ENCODE data around the gene SYNPO2. TPM values are rescaled to one million over a fixed set of nuclear protein-coding genes. Genes with fewer than 3 reads are reported as not detected.

The SYNPO2 gene
- total RNA-seq, 4 donors from 2014 or later: 23.1 to 63.8 (median 42.4) TPM

DNA sequence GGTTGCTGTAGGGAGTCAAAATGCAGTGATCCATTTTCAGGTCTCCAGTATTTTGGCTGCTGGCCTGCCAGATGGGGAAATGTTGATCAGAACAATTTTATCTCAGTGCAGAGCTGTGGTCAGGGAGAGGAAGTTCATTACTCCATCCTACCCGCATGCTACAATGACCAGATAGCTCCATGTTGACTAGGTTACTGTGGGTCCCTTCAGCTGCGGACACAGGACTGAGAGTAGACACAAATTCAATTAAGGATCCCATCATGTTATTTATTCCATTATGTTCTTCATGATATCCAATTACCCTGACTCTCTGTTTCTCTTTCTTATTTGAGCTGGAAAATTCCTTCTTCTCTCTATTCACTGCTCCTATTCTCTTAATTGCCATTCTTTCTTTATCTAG, 16.3 kb downstream of the SYNPO2 start:
- TF ChIP-seq, protein P1, sequence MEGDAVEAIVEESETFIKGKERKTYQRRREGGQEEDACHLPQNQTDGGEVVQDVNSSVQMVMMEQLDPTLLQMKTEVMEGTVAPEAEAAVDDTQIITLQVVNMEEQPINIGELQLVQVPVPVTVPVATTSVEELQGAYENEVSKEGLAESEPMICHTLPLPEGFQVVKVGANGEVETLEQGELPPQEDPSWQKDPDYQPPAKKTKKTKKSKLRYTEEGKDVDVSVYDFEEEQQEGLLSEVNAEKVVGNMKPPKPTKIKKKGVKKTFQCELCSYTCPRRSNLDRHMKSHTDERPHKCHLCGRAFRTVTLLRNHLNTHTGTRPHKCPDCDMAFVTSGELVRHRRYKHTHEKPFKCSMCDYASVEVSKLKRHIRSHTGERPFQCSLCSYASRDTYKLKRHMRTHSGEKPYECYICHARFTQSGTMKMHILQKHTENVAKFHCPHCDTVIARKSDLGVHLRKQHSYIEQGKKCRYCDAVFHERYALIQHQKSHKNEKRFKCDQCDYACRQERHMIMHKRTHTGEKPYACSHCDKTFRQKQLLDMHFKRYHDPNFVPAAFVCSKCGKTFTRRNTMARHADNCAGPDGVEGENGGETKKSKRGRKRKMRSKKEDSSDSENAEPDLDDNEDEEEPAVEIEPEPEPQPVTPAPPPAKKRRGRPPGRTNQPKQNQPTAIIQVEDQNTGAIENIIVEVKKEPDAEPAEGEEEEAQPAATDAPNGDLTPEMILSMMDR (IDR thresholded peaks at IDR 0.05; ENCODE audit: low read depth): no peak

DNA sequence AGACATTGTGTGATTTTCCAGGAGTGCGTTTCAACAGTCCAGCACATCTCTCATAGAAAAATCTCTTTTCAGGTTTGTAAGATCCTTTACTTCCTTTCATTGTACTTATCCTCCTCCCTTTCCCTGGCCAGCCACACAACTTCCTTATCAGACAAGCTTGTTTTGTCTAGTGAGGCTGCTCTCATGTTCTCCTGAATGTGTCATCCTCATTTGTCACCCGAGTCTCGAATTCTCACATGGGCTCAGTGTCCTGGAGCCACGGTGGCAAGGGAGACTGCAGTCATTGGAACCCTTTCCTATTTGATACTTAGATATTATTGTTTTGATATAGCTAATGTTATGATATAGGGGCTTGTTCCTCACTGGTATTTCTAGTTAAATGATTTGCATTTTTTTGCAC, 16.9 kb downstream of the SYNPO2 start:
- TF ChIP-seq, protein P1 (IDR thresholded peaks at IDR 0.05; ENCODE audit: low read depth): no peak

DNA sequence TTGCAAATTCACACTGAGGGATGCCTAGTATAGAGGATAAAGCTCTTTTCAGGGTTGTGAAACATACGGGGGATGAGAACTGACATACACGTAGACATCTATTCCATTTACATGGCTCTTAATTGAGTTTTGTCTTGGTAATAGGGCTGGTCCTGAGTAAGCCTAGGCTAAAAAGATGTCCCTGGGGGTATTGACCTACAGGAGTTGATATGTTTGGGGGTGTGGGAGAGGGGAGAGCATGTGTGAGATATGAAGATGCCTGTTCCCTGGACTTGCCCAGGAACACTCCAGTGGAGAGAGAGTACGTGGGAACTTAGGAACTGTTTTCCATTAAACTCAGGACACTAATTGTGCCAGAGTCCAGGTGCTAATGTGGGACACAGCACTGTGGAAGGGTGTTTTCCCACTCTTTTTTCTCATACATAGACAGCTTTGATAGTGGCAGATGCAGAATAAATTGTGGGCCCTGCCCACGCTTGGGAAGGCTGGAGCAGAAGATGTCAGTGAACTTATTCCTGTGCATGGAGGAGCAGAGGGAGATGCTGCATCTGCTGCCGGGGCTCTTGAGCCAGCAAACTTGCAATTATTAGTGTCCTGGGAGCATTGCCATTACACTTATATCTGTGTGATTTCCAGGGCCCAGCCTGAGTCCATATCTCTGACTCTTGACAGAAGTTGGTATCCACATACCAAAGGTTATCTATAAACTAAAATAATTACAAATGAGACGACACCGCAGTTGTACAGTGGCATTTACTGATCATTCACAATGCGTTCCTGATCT, 20.7 kb downstream of the SYNPO2 start:
- TF ChIP-seq, protein P1 (IDR thresholded peaks at IDR 0.05; ENCODE audit: low read depth): no peak

DNA sequence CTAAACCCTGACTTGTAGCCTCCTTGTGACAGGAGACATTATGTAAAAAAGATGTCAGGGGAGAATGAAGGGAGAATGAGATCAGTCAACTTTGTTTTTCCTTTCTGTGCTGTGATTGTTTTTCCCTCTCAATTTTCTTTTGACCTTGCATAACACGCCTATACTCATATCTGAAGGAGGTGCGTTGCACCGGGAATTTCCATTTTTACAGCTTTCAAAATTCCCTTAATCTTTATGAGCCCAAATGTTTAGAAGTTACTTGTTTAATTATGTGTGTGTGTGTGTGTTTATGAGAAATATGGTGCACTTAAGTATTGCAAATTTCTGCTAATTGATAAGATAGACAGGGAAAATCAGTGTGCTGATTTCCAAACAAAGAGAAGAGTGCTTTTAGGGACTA, 21.6 kb downstream of the SYNPO2 start:
- TF ChIP-seq, protein P1 (IDR thresholded peaks at IDR 0.05; ENCODE audit: low read depth): no peak

DNA sequence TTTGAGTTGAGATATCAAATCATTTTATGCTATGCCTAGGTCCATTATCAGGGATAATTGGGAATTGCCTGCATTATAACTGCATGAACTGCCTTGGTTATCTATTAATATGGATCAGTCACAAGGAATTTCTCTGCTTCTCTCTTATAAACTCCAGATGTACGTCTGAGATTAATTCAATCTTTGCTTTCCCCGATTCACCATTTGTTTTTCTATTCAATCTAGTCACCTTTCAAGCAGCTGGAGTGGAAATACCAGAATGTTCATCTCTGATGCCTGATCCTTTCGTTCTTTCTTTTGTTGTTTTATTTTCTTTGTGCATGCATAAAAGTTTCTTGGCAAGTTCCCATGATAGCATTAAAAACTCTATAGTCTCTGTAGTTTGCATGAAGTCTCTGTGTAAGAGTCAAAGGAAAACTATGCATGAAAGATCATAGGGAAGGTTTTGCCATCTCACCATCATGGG, 22.6 kb downstream of the SYNPO2 start:
- TF ChIP-seq, protein P1 (IDR thresholded peaks at IDR 0.05; ENCODE audit: low read depth): no peak

DNA sequence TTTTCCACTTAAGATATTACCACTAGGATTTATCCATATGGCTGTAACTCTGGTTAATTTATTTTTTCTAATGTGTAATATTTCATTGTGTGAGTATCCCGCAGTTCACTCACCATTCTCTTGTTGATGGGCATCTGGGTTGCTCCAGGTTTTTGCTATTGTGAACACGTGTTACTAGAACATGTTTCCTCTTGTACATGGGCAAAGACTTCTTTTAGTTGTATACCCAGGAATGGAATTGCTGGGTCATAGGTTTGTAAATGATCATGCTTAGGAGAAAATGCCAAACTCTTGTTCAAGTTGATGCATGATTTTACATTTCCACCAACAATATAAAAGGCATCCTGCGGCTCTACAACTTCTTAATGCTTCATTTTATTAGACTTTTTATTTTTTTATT, 26.8 kb downstream of the SYNPO2 start:
- TF ChIP-seq, protein P1 (IDR thresholded peaks at IDR 0.05; ENCODE audit: low read depth): no peak

DNA sequence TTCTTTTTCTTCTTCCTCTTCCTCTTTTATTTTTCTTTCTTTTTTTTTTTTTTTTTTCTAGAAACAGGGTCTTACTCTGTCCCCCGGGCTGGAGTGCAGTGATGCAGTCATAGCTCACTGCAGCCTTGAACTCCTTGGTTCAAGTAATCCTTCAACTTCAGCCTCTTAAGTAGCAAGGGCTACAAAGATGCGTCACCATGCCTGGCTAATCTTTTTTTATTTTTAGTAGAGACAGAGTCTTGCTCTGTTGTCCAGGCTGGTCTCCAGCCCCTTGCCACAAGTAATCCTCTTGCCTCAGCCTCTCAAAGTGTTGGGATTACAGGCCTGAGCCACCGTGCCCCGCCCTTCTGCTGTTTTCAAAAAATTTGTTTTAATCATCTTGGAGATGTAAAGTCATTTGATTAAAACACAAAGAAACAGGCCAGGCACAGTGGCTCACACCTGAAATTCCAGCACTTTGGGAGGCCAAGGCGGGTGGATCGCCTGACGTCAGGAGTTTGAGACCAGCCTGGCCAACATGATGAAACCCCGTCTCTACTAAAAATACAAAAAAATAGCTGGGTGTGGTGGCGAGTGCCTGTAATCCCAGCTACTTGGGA, 28.1 kb downstream of the SYNPO2 start:
- TF ChIP-seq, protein P1 (IDR thresholded peaks at IDR 0.05; ENCODE audit: low read depth): no peak

Measured in subcutaneous adipose tissue (tissue), 4 donors.